ENCODE results near the gene PCGF2.

PCGF2 gene

GRCh38 chr17:38751144-38751807, 3.1 kb upstream of the PCGF2 start:
- peak; percentile 63 for DNase-seq

GRCh38 chr17:38750312-38751121, 2.4 kb upstream of the PCGF2 start:
- DNase-seq, result peak; percentile 53

- DNase-seq, result no peak
Measured at GRCh38 chr17:38750044-38750311, 1.8 kb upstream of the PCGF2 start.

- peak; percentile 95 for DNase-seq
Measured at GRCh38 chr17:38749223-38750043, 1.3 kb upstream of the PCGF2 start.

- DNase-seq, result no peak
Measured at GRCh38 chr17:38748892-38749222, 721 bp upstream of the PCGF2 start.

GRCh38 chr17:38747463-38748148, 530 bp downstream of the PCGF2 start:
- DNase-seq, result peak; percentile 53

- DNase-seq, result no peak
Measured at GRCh38 chr17:38746849-38747462, 1.2 kb downstream of the PCGF2 start.

- DNase-seq, result no peak
Measured at GRCh38 chr17:38746004-38746848, 1.9 kb downstream of the PCGF2 start.

- DNase-seq, result peak; percentile 85
Measured at GRCh38 chr17:38745545-38745944, 2.6 kb downstream of the PCGF2 start.

GRCh38 chr17:38743556-38744171, 4.5 kb downstream of the PCGF2 start:
- peak; percentile 86 for DNase-seq

- peak; percentile 57 for DNase-seq
Measured at GRCh38 chr17:38742411-38743308, 5.5 kb downstream of the PCGF2 start.

GRCh38 chr17:38741921-38742410, 6.2 kb downstream of the PCGF2 start:
- DNase-seq, result no peak

- no peak for DNase-seq
Measured at GRCh38 chr17:38741461-38741860, 6.7 kb downstream of the PCGF2 start.

GRCh38 chr17:38740806-38741205, 7.3 kb downstream of the PCGF2 start:
- DNase-seq, result no peak

GRCh38 chr17:38740044-38740443, 8.1 kb downstream of the PCGF2 start:
- DNase-seq, result no peak

GRCh38 chr17:38739305-38739704, 8.8 kb downstream of the PCGF2 start:
- DNase-seq, result no peak

GRCh38 chr17:38738686-38739085, 9.4 kb downstream of the PCGF2 start:
- no peak for DNase-seq

GRCh38 chr17:38738007-38738662, 10.0 kb downstream of the PCGF2 start:
- no peak for DNase-seq

GRCh38 chr17:38735161-38735997, 12.8 kb downstream of the PCGF2 start:
- peak; percentile 26 for DNase-seq

Data from NCI-H146 (cell line).